Body of pancreas (tissue), 4 donors: ENCODE measurements around the gene ZNF511.

Source experiments
- POLR2A ChIP-seq, 3 donors: fragments of 450-650 bp; IDR thresholded peaks; one replicate each; pipeline ENCODE4 v1.6.1; 2016; ENCODE audit warnings: antibody characterized with exemption in 3 of 3, mild to moderate bottlenecking in 2 of 3
- TF ChIP-seq, protein P1 (sequence below), 7 experiments: fragments of 450-650 bp in 4 of 7; fragments of 200-600 bp in 3 of 7; sonication (generic) in 3 of 7; IDR thresholded peaks; one replicate each; pipeline ENCODE4 v1.5.1; 2016 to 2019; ENCODE audit warnings: antibody characterized with exemption in 7 of 7

DNA sequence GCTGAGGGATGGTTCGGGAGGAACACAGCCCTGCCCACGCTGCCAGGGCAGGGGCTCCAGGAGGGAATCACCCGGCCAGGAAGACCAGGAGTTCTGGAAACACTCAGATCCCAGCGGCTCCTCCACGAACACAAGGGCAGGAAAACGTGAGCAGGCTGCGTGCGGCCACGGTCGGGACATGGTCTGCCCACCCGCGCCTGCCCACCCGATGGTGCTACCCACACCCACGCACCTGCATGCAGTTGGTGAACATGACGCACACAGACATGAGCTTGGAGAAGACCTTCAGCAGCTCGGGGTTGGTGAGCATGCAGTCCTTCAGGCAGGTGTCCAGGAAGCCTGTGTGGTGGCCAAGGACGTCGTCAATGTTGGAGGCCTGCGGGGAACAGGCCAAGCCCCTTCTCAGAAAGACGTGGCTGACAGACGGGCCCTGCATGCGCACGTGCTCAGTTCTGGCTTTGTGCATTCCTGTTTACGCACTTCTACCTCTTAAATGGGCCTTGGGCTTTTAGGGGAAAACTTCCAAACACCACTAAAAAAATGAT is 25.8 kb upstream of the ZNF511 start:
- TF ChIP-seq, protein P1, sequence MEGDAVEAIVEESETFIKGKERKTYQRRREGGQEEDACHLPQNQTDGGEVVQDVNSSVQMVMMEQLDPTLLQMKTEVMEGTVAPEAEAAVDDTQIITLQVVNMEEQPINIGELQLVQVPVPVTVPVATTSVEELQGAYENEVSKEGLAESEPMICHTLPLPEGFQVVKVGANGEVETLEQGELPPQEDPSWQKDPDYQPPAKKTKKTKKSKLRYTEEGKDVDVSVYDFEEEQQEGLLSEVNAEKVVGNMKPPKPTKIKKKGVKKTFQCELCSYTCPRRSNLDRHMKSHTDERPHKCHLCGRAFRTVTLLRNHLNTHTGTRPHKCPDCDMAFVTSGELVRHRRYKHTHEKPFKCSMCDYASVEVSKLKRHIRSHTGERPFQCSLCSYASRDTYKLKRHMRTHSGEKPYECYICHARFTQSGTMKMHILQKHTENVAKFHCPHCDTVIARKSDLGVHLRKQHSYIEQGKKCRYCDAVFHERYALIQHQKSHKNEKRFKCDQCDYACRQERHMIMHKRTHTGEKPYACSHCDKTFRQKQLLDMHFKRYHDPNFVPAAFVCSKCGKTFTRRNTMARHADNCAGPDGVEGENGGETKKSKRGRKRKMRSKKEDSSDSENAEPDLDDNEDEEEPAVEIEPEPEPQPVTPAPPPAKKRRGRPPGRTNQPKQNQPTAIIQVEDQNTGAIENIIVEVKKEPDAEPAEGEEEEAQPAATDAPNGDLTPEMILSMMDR (IDR thresholded peaks at IDR 0.05) = no peak
- TF ChIP-seq POLR2A (IDR thresholded peaks at IDR 0.05) = no peak
